Neuronal stem cell (in vitro differentiated cells): ENCODE measurements around the gene NOS1.

Experiments
- DNase-seq: peaks from one replicate; pipeline ENCODE4 v3.0.0-alpha.2; 2013; ENCODE audit warnings: low spot score
- H2AFZ ChIP-seq: one replicate; pipeline ENCODE4 v1.6.1; 2013; ENCODE audit warnings: mild to moderate bottlenecking, low read length, inconsistent platforms
- H2AK5ac ChIP-seq: 2 replicates; pipeline ENCODE4 v1.6.1; 2013; ENCODE audit warnings: low read depth, mild to moderate bottlenecking, inconsistent platforms, low read length, moderate library complexity, mixed read lengths
- H2BK120ac ChIP-seq: 2 replicates; pipeline ENCODE4 v1.6.1; 2013; ENCODE audit warnings: low read depth, mild to moderate bottlenecking, inconsistent platforms, low read length, moderate library complexity, mixed read lengths
- H2BK12ac ChIP-seq: one replicate; pipeline ENCODE4 v1.6.1; 2013; ENCODE audit warnings: low read length, inconsistent platforms
- H2BK15ac ChIP-seq: 2 replicates; pipeline ENCODE4 v1.6.1; 2013; ENCODE audit warnings: mild to moderate bottlenecking, low read length, inconsistent platforms, mixed read lengths
- H2BK5ac ChIP-seq: one replicate; pipeline ENCODE4 v1.6.1; 2013; ENCODE audit warnings: inconsistent platforms, mild to moderate bottlenecking, low read length, moderate library complexity
- H3K14ac ChIP-seq: one replicate; pipeline ENCODE4 v1.6.1; 2013; ENCODE audit warnings: low read length, inconsistent platforms
- H3K18ac ChIP-seq: 2 replicates; pipeline ENCODE4 v1.6.1; 2013; ENCODE audit warnings: low read length, inconsistent platforms
- H3K23ac ChIP-seq: 2 replicates; pipeline ENCODE4 v1.6.1; 2013; ENCODE audit warnings: low read depth, mild to moderate bottlenecking, mixed read lengths, low read length, inconsistent platforms; ENCODE audit not compliant: poor library complexity
- H3K27ac ChIP-seq: replicated peaks from 3 replicates; pipeline ENCODE4 v1.5.1; 2013; ENCODE audit warnings: low read length, inconsistent platforms
- H3K27me3 ChIP-seq, 3 experiments: 2 replicates each; pipeline ENCODE4 v1.6.1; 2013; ENCODE audit warnings: low read length in 3 of 3, mild to moderate bottlenecking in 2 of 3, inconsistent platforms in 1 of 3, low read depth in 1 of 3, mixed read lengths in 1 of 3, moderate library complexity in 1 of 3; ENCODE audit not compliant: control insufficient read depth in 3 of 3, insufficient read depth in 3 of 3
- H3K36me3 ChIP-seq, 2 donors: replicated peaks in 1 of 2; 2 replicates each; pipeline ENCODE4 v1.6.1; 2013; ENCODE audit warnings: low read length in 2 of 2; ENCODE audit not compliant: control insufficient read depth in 2 of 2, insufficient read depth in 2 of 2
- H3K4ac ChIP-seq: 2 replicates; pipeline ENCODE4 v1.6.1; 2013; ENCODE audit warnings: inconsistent platforms, mild to moderate bottlenecking, low read length, moderate library complexity
- H3K4me1 ChIP-seq, 2 donors: 1 replicate in 1 of 2; 2 replicates in 1 of 2; pipeline ENCODE4 v1.6.1; 2013; ENCODE audit warnings: low read length in 2 of 2, low read depth in 1 of 2; ENCODE audit not compliant: control insufficient read depth in 2 of 2, insufficient read depth in 1 of 2
- H3K4me2 ChIP-seq: one replicate; pipeline ENCODE4 v1.6.1; 2013; ENCODE audit warnings: mild to moderate bottlenecking, low read length, inconsistent platforms; ENCODE audit not compliant: insufficient read depth, poor library complexity, severe bottlenecking
- H3K4me3 ChIP-seq, 2 donors: 2 replicates each; pipeline ENCODE4 v1.5.1; 2013; ENCODE audit warnings: low read length in 2 of 2, mild to moderate bottlenecking in 2 of 2, inconsistent platforms in 1 of 2, moderate library complexity in 1 of 2
- H3K79me1 ChIP-seq: one replicate; pipeline ENCODE4 v1.6.1; 2013; ENCODE audit warnings: low read depth, mild to moderate bottlenecking, inconsistent platforms, low read length, moderate library complexity
- H3K9ac ChIP-seq: one replicate; pipeline ENCODE4 v1.6.1; 2013; ENCODE audit warnings: mild to moderate bottlenecking, low read depth, low read length, inconsistent platforms; ENCODE audit not compliant: poor library complexity
- H3K9me3 ChIP-seq, 2 donors: replicated peaks in 1 of 2; 2 replicates each; pipeline versions ENCODE3 to v1.6.1; 2013; ENCODE audit warnings: low read length in 2 of 2, mild to moderate bottlenecking in 2 of 2, inconsistent platforms in 1 of 2, low read depth in 1 of 2, mixed read lengths in 1 of 2, moderate library complexity in 1 of 2; ENCODE audit not compliant: control insufficient read depth in 2 of 2, insufficient read depth in 1 of 2
- H4K8ac ChIP-seq: one replicate; pipeline ENCODE4 v1.6.1; 2013; ENCODE audit warnings: low read depth, mild to moderate bottlenecking, inconsistent platforms, low read length, moderate library complexity
- H4K91ac ChIP-seq: one replicate; pipeline ENCODE4 v1.6.1; 2013; ENCODE audit warnings: low read length, low read depth, mild to moderate bottlenecking, inconsistent platforms; ENCODE audit not compliant: poor library complexity
- WGBS, 2 donors: extraction: QIAGEN DNeasy Blood & Tissue Kit; methylation state at CpG; one replicate each; pipeline ENCODE4 v1.1.7; 2013; ENCODE audit warnings: missing lambda C conversion rate in 2 of 2, mixed read lengths in 1 of 2; ENCODE audit not compliant: insufficient read length in 2 of 2, insufficient replicate concordance in 1 of 2; ENCODE audit errors: extremely low coverage in 2 of 2; 5-methylcytosine and 5-hydroxymethylcytosine counted together

The NOS1 gene

DNA sequence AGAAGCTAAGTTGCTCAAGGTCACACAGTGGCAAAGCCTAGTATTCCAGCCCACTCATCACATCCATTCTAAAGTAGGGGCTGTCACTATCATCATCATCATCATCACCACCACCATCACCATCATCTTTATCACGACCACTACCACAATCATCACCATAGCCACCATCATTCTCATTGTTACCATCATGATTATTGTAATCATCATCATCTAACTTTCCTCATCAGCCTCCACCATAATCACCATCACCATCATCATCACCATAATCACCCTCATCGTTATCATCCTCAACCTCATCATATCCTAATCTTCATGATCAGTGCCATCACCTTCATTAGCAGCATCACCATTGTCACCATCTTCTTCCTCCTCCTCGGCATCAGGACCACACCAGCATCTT lies 48.7 kb downstream of the NOS1 start:
- Histone ChIP-seq H2BK15ac (no peak overlapping the region), H4K8ac (no peak overlapping the region), H3K79me1 (no peaks in the 10 kb centered on the region), H2BK12ac (no peak overlapping the region), H2AFZ (no peak overlapping the region), H3K9ac (no peak overlapping the region), H3K23ac (no peak overlapping the region), H2BK5ac (no peak overlapping the region), H3K4me3 (no peak overlapping the region), H2AK5ac (no peak overlapping the region), H3K4ac (no peak overlapping the region), H3K27ac (no peak overlapping the region), H3K18ac (no peak overlapping the region), H3K4me2 (no peak overlapping the region), H3K4me1 (no peaks in the 10 kb centered on the region), H4K91ac (no peak overlapping the region), H2BK120ac (no peak overlapping the region), H3K36me3 (no peaks in the 10 kb centered on the region), H3K9me3 (no peaks in the 10 kb centered on the region), H3K27me3 (no peaks in the 10 kb centered on the region), H3K14ac (no peak overlapping the region)
- DNase-seq: no peak
- WGBS, 2 donors: 96 to 100% methylated on average over 1 of the region's 3 CpGs

DNA sequence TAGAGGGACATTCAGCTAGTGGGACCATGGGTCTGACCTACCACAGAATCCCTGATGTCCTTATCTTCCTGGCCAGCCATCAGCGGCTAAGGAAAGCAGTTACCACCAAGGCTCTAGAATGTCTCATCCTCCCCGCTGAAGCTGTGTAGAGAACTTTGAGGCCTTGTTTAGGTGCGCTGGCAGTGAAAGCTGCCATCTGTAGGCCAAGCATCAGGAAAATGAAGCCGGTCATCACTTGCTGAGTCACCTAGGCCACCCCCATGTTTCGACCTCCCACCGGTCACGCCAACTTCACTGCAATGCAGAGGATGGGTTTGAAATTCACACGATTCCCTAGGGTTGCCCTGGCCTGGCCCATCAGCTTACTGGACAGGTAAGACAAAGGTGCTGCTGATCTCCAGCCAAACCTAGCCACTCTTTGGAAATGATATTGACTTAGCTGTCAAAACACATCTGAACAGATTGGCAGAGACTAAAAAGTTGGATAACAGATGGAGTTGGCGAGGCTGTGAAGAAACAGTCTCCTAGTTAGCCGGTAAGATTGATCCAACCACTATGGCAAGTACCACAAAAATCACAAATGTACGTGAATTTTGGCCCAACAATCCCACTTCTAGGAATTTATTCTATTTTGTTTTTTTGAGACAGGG lies 52.0 kb downstream of the NOS1 start:
- Histone ChIP-seq H2BK120ac (no peak overlapping the region), H2AFZ (no peak overlapping the region), H3K36me3 (no peaks in the 10 kb centered on the region)

GRCh38 chr12:117300174-117300573 lies 61.3 kb downstream of the NOS1 start:
- no peak overlapping the region for H2BK12ac ChIP-seq
- H3K9ac ChIP-seq: no peak overlapping the region
- H3K4ac ChIP-seq: no peak overlapping the region
- H2BK5ac ChIP-seq: no peak overlapping the region
- H3K9me3 ChIP-seq: peaks cover 0 to 5% of the 10 kb centered on the region in 2 donors
- no peak overlapping the region for H3K4me2 ChIP-seq
- H4K8ac ChIP-seq: no peak overlapping the region
- H3K4me1 ChIP-seq: no peaks in the 10 kb centered on the region
- no peak overlapping the region for H2BK120ac ChIP-seq
- no peak for DNase-seq
- no peak overlapping the region for H3K14ac ChIP-seq
- no peaks in the 10 kb centered on the region for H3K36me3 ChIP-seq
- H3K23ac ChIP-seq: no peak overlapping the region
- no peak overlapping the region for H3K18ac ChIP-seq
- H3K27me3 ChIP-seq: no peaks in the 10 kb centered on the region
- H3K79me1 ChIP-seq: no peaks in the 10 kb centered on the region
- H2BK15ac ChIP-seq: no peak overlapping the region
- no peak overlapping the region for H3K4me3 ChIP-seq
- no peak overlapping the region for H4K91ac ChIP-seq
- H2AFZ ChIP-seq: no peak overlapping the region
- no peak overlapping the region for H2AK5ac ChIP-seq
- no CpG with 5 or more reads among the region's 4 CpGs for WGBS, 2 donors
- no peak overlapping the region for H3K27ac ChIP-seq

More for the DNA sequence above, 52.0 kb downstream of the NOS1 start:
- Histone ChIP-seq H2BK12ac (no peak overlapping the region), H3K9ac (no peak overlapping the region), H3K79me1 (no peaks in the 10 kb centered on the region), H3K18ac (peak overlapping the region; percentile 1), H3K27ac (no peak overlapping the region), H3K4me1 (no peaks in the 10 kb centered on the region), H2BK5ac (no peak overlapping the region), H4K91ac (no peak overlapping the region), H3K4me3 (no peak overlapping the region), H3K23ac (no peak overlapping the region), H3K14ac (no peak overlapping the region), H3K4ac (no peak overlapping the region), H3K9me3 (no peaks in the 10 kb centered on the region), H4K8ac (no peak overlapping the region), H2BK15ac (no peak overlapping the region), H3K27me3 (no peaks in the 10 kb centered on the region), H2AK5ac (no peak overlapping the region), H3K4me2 (no peak overlapping the region)
- no peak for DNase-seq
- WGBS, 2 donors: no CpG with 5 or more reads among the region's 11 CpGs

GRCh38 chr12:117298648-117299225 lies 62.7 kb downstream of the NOS1 start:
- no peaks in the 10 kb centered on the region for H3K27me3 ChIP-seq
- peak overlapping the region; percentile 15 for H3K18ac ChIP-seq
- H3K4ac ChIP-seq: no peak overlapping the region
- no peak overlapping the region for H4K8ac ChIP-seq
- no peak overlapping the region for H3K23ac ChIP-seq
- no peaks in the 10 kb centered on the region for H3K36me3 ChIP-seq
- H2AK5ac ChIP-seq: no peak overlapping the region
- H2BK15ac ChIP-seq: no peak overlapping the region
- no peak overlapping the region for H2AFZ ChIP-seq
- H3K14ac ChIP-seq: no peak overlapping the region
- no peak overlapping the region for H4K91ac ChIP-seq
- no peak overlapping the region for H2BK120ac ChIP-seq
- no peaks in the 10 kb centered on the region for H3K79me1 ChIP-seq
- H3K4me3 ChIP-seq: no peak overlapping the region
- H3K9ac ChIP-seq: no peak overlapping the region
- no peak overlapping the region for H3K27ac ChIP-seq
- peaks cover 0 to 5% of the 10 kb centered on the region in 2 donors for H3K9me3 ChIP-seq
- WGBS, 2 donors: no CpG with 5 or more reads among the region's 11 CpGs
- H2BK12ac ChIP-seq: no peak overlapping the region
- DNase-seq: no peak
- no peak overlapping the region for H3K4me2 ChIP-seq
- no peak overlapping the region for H2BK5ac ChIP-seq
- H3K4me1 ChIP-seq: no peaks in the 10 kb centered on the region
